HEK293 (cell line): ENCODE data around the gene COQ10A.

Experiments
- BCL11B ChIP-seq: fragments of 450-650 bp; formaldehyde crosslinking; IDR thresholded peaks from 2 replicates; pipeline ENCODE4 v1.5.1; 2016; ENCODE audit warnings: low read depth, missing biosample characterization, missing genetic modification characterization
- KLF10 ChIP-seq: fragments of 450-650 bp; IDR thresholded peaks from 2 replicates; pipeline ENCODE4 v1.5.1; 2018; ENCODE audit warnings: missing biosample characterization, mild to moderate bottlenecking, missing genetic modification characterization
- KLF16 ChIP-seq: fragments of 450-650 bp; formaldehyde crosslinking; IDR thresholded peaks from 2 replicates; pipeline ENCODE4 v1.5.1; 2017; ENCODE audit warnings: missing biosample characterization, missing genetic modification characterization
- SCRT2 ChIP-seq: fragments of 450-650 bp; formaldehyde crosslinking; IDR thresholded peaks from 2 replicates; pipeline ENCODE4 v1.5.1; 2016; ENCODE audit warnings: missing biosample characterization, missing genetic modification characterization
- WT1 ChIP-seq: fragments of 450-650 bp; formaldehyde crosslinking; IDR thresholded peaks from 2 replicates; pipeline ENCODE4 v1.5.1; 2016; ENCODE audit warnings: missing biosample characterization, missing genetic modification characterization
- ZNF292 ChIP-seq: fragments of 450-650 bp; formaldehyde crosslinking; IDR thresholded peaks from 2 replicates; pipeline ENCODE4 v1.5.1; 2016; ENCODE audit warnings: low read depth, missing biosample characterization, missing genetic modification characterization, borderline replicate concordance
- ZNF341 ChIP-seq: fragments of 450-650 bp; formaldehyde crosslinking; IDR thresholded peaks from 2 replicates; pipeline ENCODE4; 2016; ENCODE audit warnings: low read depth, missing biosample characterization, missing genetic modification characterization
- ZNF426 ChIP-seq: fragments of 450-650 bp; formaldehyde crosslinking; IDR thresholded peaks from 2 replicates; pipeline ENCODE4 v1.5.1; 2017; ENCODE audit warnings: missing biosample characterization, missing genetic modification characterization, mild to moderate bottlenecking, inconsistent platforms, moderate library complexity
- ZNF510 ChIP-seq: fragments of 450-650 bp; formaldehyde crosslinking; IDR thresholded peaks from 2 replicates; pipeline ENCODE4 v1.5.1; 2018; ENCODE audit warnings: mild to moderate bottlenecking, missing genetic modification characterization, missing biosample characterization; ENCODE audit not compliant: insufficient replicate concordance
- ZNF548 ChIP-seq: fragments of 450-650 bp; formaldehyde crosslinking; IDR thresholded peaks from 2 replicates; pipeline ENCODE4 v1.5.1; 2016; ENCODE audit warnings: missing biosample characterization, missing genetic modification characterization
- ZNF558 ChIP-seq: fragments of 450-650 bp; formaldehyde crosslinking; IDR thresholded peaks from 2 replicates; pipeline ENCODE4 v1.5.1; 2016; ENCODE audit warnings: missing biosample characterization, missing genetic modification characterization
- ZNF621 ChIP-seq: fragments of 450-650 bp; formaldehyde crosslinking; IDR thresholded peaks from 2 replicates; pipeline ENCODE4 v1.5.1; 2017; ENCODE audit warnings: missing biosample characterization, missing genetic modification characterization
- ZNF626 ChIP-seq: fragments of 450-650 bp; sonication (Bioruptor Pico); formaldehyde crosslinking; IDR thresholded peaks from 2 replicates; pipeline ENCODE4 v1.5.1; 2018; ENCODE audit warnings: missing biosample characterization, missing genetic modification characterization, inconsistent platforms
- ZNF658 ChIP-seq: fragments of 450-650 bp; formaldehyde crosslinking; IDR thresholded peaks from 2 replicates; pipeline ENCODE4; 2016; ENCODE audit warnings: missing biosample characterization, missing genetic modification characterization
- ZNF660 ChIP-seq: fragments of 450-650 bp; IDR thresholded peaks from 2 replicates; pipeline ENCODE4 v1.5.1; 2018; ENCODE audit warnings: missing biosample characterization, mild to moderate bottlenecking, missing genetic modification characterization
- ZNF747 ChIP-seq: fragments of 450-650 bp; formaldehyde crosslinking; IDR thresholded peaks from 2 replicates; pipeline ENCODE4 v1.5.1; 2016; ENCODE audit warnings: missing biosample characterization, missing genetic modification characterization
- ZNF785 ChIP-seq: fragments of 450-650 bp; formaldehyde crosslinking; IDR thresholded peaks from 2 replicates; pipeline ENCODE4 v1.5.1; 2016; ENCODE audit warnings: missing biosample characterization, missing genetic modification characterization
- ZNF830 ChIP-seq: fragments of 450-650 bp; IDR thresholded peaks from 2 replicates; pipeline ENCODE4 v1.5.0; 2018; ENCODE audit warnings: missing biosample characterization, missing genetic modification characterization, low read depth, mild to moderate bottlenecking, moderate library complexity
- ZXDB ChIP-seq: fragments of 450-650 bp; formaldehyde crosslinking; IDR thresholded peaks from 2 replicates; pipeline ENCODE4 v1.5.1; 2016; ENCODE audit warnings: missing biosample characterization, missing genetic modification characterization
- TF ChIP-seq, protein P1 (sequence below): fragments of 450-650 bp; formaldehyde crosslinking; IDR thresholded peaks from 2 replicates; pipeline ENCODE4 v1.5.1; 2016; ENCODE audit warnings: missing biosample characterization, missing genetic modification characterization
- TF ChIP-seq, protein P2 (sequence below): fragments of 450-650 bp; formaldehyde crosslinking; IDR thresholded peaks from 2 replicates; pipeline ENCODE4 v1.5.1; 2016; ENCODE audit warnings: missing biosample characterization, missing genetic modification characterization
- TF ChIP-seq, protein P3 (sequence below): fragments of 450-650 bp; formaldehyde crosslinking; IDR thresholded peaks from 2 replicates; pipeline ENCODE4 v1.5.1; 2016; ENCODE audit warnings: missing biosample characterization, missing genetic modification characterization
- TF ChIP-seq, protein P4 (sequence below): fragments of 450-650 bp; formaldehyde crosslinking; IDR thresholded peaks from 2 replicates; pipeline ENCODE4 v1.5.1; 2017; ENCODE audit warnings: missing biosample characterization, missing genetic modification characterization
- TF ChIP-seq, protein P5 (sequence below): fragments of 450-650 bp; formaldehyde crosslinking; IDR thresholded peaks from 2 replicates; pipeline ENCODE4 v1.5.1; 2016; ENCODE audit warnings: missing biosample characterization, missing genetic modification characterization
- TF ChIP-seq, protein P6 (sequence below): fragments of 450-650 bp; formaldehyde crosslinking; IDR thresholded peaks from 2 replicates; pipeline ENCODE4 v1.5.1; 2017; ENCODE audit warnings: missing biosample characterization, missing genetic modification characterization
- TF ChIP-seq, protein P7 (sequence below): IDR thresholded peaks from 2 replicates; pipeline ENCODE4 v1.6.1; 2011; ENCODE audit warnings: mild to moderate bottlenecking, low read depth, low read length, borderline replicate concordance

COQ10A gene

DNA sequence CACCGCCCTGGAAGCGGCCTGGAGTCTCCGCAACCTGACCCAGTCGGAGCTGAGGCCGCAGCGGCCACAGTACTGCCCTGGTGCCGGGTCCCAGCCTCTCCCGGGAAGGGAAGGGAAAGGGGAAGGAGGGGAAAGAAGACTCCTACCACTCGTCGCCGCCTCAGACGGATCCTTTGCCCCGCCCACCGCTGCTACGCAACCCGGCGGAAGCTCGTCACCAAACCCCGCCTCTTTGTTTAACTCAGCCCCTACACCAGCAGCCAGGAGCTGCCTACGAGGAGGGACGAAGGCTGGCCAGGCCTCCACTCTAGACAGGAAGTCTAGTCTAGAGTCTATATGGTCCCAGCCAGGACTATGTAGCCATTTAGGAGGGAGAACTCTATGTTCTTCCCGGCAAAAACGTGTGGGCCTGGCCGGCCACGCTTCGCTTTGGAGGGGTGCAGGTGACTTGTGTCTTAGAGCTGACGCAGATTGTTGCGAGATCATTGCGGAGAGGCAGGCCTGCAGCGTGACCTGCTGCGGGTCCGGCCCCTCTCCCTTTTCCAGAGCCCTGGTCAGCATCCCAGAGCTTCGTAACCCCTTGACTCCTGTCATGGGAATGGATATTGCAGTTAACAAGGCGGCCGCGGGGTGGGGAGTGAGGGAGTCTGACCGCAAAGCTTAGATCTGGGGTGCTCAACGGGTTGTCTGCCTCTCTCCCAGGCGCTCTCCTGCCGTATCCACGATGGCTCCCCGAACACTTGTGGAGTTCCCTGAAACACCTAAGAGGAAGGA lies 44.8 kb upstream of the COQ10A start, which contains the start of gene RNF41 (continued):
- TF ChIP-seq, protein P1, sequence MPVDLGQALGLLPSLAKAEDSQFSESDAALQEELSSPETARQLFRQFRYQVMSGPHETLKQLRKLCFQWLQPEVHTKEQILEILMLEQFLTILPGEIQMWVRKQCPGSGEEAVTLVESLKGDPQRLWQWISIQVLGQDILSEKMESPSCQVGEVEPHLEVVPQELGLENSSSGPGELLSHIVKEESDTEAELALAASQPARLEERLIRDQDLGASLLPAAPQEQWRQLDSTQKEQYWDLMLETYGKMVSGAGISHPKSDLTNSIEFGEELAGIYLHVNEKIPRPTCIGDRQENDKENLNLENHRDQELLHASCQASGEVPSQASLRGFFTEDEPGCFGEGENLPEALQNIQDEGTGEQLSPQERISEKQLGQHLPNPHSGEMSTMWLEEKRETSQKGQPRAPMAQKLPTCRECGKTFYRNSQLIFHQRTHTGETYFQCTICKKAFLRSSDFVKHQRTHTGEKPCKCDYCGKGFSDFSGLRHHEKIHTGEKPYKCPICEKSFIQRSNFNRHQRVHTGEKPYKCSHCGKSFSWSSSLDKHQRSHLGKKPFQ: no peak
- no peak; the same call in 1 of the 2 replicates for TF ChIP-seq KLF16 (tag by site-specific recombination)
- TF ChIP-seq, protein P2, sequence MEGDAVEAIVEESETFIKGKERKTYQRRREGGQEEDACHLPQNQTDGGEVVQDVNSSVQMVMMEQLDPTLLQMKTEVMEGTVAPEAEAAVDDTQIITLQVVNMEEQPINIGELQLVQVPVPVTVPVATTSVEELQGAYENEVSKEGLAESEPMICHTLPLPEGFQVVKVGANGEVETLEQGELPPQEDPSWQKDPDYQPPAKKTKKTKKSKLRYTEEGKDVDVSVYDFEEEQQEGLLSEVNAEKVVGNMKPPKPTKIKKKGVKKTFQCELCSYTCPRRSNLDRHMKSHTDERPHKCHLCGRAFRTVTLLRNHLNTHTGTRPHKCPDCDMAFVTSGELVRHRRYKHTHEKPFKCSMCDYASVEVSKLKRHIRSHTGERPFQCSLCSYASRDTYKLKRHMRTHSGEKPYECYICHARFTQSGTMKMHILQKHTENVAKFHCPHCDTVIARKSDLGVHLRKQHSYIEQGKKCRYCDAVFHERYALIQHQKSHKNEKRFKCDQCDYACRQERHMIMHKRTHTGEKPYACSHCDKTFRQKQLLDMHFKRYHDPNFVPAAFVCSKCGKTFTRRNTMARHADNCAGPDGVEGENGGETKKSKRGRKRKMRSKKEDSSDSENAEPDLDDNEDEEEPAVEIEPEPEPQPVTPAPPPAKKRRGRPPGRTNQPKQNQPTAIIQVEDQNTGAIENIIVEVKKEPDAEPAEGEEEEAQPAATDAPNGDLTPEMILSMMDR (tag by site-specific recombination): no peak
- TF ChIP-seq ZNF785 (tag by site-specific recombination): 0 out of 2 replicates have a peak, but pooled peaks have one; percentile 51
- TF ChIP-seq ZNF426 (tag by site-specific recombination): no peak
- no peak for TF ChIP-seq ZXDB (tag by site-specific recombination)
- TF ChIP-seq ZNF558 (tag by site-specific recombination): no peak
- no peak for TF ChIP-seq ZNF747 (tag by site-specific recombination)
- peak; percentile 91 for TF ChIP-seq SCRT2
- TF ChIP-seq, protein P3, sequence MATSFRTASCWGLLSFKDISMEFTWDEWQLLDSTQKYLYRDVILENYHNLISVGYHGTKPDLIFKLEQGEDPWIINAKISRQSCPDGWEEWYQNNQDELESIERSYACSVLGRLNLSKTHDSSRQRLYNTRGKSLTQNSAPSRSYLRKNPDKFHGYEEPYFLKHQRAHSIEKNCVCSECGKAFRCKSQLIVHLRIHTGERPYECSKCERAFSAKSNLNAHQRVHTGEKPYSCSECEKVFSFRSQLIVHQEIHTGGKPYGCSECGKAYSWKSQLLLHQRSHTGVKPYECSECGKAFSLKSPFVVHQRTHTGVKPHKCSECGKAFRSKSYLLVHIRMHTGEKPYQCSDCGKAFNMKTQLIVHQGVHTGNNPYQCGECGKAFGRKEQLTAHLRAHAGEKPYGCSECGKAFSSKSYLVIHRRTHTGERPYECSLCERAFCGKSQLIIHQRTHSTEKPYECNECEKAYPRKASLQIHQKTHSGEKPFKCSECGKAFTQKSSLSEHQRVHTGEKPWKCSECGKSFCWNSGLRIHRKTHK: no peak
- no peak for TF ChIP-seq ZNF626 (tag by site-specific recombination)
- TF ChIP-seq ZNF510 (tag by site-specific recombination): no peak
- TF ChIP-seq, protein P4, sequence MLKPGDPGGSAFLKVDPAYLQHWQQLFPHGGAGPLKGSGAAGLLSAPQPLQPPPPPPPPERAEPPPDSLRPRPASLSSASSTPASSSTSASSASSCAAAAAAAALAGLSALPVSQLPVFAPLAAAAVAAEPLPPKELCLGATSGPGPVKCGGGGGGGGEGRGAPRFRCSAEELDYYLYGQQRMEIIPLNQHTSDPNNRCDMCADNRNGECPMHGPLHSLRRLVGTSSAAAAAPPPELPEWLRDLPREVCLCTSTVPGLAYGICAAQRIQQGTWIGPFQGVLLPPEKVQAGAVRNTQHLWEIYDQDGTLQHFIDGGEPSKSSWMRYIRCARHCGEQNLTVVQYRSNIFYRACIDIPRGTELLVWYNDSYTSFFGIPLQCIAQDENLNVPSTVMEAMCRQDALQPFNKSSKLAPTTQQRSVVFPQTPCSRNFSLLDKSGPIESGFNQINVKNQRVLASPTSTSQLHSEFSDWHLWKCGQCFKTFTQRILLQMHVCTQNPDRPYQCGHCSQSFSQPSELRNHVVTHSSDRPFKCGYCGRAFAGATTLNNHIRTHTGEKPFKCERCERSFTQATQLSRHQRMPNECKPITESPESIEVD (tag by site-specific recombination): no peak
- TF ChIP-seq ZNF621: no peak
- TF ChIP-seq WT1 (tag by site-specific recombination): 0 out of 2 replicates have a peak, but pooled peaks have one; percentile 3
- TF ChIP-seq ZNF830: no peak
- TF ChIP-seq BCL11B (tag by site-specific recombination): no peak
- TF ChIP-seq, protein P5, sequence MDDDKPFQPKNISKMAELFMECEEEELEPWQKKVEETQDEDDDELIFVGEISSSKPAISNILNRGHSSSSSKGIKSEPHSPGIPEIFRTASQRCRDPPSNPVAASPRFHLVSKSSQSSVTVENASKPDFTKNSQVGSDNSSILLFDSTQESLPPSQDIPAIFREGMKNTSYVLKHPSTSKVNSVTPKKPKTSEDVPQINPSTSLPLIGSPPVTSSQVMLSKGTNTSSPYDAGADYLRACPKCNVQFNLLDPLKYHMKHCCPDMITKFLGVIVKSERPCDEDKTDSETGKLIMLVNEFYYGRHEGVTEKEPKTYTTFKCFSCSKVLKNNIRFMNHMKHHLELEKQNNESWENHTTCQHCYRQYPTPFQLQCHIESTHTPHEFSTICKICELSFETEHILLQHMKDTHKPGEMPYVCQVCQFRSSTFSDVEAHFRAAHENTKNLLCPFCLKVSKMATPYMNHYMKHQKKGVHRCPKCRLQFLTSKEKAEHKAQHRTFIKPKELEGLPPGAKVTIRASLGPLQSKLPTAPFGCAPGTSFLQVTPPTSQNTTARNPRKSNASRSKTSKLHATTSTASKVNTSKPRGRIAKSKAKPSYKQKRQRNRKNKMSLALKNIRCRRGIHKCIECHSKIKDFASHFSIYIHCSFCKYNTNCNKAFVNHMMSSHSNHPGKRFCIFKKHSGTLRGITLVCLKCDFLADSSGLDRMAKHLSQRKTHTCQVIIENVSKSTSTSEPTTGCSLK (tag by site-specific recombination): no peak
- peak; percentile 40 for TF ChIP-seq ZNF660 (tag by site-specific recombination)
- 0 out of 2 replicates have a peak, but pooled peaks have one; percentile 32 for TF ChIP-seq KLF10 (tag by site-specific recombination)
- TF ChIP-seq, protein P6, sequence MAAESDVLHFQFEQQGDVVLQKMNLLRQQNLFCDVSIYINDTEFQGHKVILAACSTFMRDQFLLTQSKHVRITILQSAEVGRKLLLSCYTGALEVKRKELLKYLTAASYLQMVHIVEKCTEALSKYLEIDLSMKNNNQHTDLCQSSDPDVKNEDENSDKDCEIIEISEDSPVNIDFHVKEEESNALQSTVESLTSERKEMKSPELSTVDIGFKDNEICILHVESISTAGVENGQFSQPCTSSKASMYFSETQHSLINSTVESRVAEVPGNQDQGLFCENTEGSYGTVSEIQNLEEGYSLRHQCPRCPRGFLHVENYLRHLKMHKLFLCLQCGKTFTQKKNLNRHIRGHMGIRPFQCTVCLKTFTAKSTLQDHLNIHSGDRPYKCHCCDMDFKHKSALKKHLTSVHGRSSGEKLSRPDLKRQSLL: no peak
- TF ChIP-seq ZNF292 (tag by site-specific recombination): no peak
- no peak for TF ChIP-seq ZNF341
- no peak for TF ChIP-seq ZNF548 (tag by site-specific recombination)
- TF ChIP-seq, protein P7, sequence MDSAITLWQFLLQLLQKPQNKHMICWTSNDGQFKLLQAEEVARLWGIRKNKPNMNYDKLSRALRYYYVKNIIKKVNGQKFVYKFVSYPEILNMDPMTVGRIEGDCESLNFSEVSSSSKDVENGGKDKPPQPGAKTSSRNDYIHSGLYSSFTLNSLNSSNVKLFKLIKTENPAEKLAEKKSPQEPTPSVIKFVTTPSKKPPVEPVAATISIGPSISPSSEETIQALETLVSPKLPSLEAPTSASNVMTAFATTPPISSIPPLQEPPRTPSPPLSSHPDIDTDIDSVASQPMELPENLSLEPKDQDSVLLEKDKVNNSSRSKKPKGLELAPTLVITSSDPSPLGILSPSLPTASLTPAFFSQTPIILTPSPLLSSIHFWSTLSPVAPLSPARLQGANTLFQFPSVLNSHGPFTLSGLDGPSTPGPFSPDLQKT: no peak
- no peak for TF ChIP-seq ZNF658 (tag by site-specific recombination)
